Measurements from ENCODE around the gene WDR70. TPM values are rescaled to one million over a fixed set of nuclear protein-coding genes. Genes with fewer than 3 reads are reported as not detected.

The WDR70 gene
- total RNA-seq, 1 experiment from 2014 or later = 35.0 TPM

DNA sequence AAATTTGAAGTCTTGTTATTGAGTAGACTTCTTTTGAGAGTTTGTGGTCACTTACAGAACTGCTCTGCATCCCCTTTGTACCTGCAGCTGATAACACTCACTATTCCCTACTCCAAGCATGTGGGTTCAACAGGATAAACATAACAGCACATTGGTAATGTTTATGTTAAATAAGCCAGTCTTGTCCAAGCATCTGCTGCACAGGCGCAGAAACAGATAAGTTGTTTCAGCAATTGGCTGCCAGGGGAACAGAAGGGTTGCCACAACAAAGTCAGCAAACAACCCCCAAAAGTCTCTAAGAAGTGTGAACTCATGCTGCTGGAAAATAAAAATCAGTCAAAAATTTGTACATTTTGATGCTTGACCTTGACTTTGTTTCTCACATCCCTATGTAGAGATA, 286.2 kb downstream of the WDR70 start:
- TF ChIP-seq MXD4 (CRISPR knock-in tag; IDR thresholded peaks at IDR 0.05; ENCODE audit: borderline replicate concordance) = no peak
- TF ChIP-seq SMAD4 (CRISPR knock-in tag; IDR thresholded peaks at IDR 0.05) = no peak
- TF ChIP-seq ZNF263 (CRISPR knock-in tag; IDR thresholded peaks at IDR 0.05; ENCODE audit: low read depth) = no peak
- no peak for TF ChIP-seq ZBTB21 (CRISPR knock-in tag; IDR thresholded peaks at IDR 0.05; ENCODE audit: borderline replicate concordance)
- no peak for TF ChIP-seq RELA (CRISPR knock-in tag; IDR thresholded peaks at IDR 0.05; ENCODE audit: borderline replicate concordance)
- TF ChIP-seq, protein P1, sequence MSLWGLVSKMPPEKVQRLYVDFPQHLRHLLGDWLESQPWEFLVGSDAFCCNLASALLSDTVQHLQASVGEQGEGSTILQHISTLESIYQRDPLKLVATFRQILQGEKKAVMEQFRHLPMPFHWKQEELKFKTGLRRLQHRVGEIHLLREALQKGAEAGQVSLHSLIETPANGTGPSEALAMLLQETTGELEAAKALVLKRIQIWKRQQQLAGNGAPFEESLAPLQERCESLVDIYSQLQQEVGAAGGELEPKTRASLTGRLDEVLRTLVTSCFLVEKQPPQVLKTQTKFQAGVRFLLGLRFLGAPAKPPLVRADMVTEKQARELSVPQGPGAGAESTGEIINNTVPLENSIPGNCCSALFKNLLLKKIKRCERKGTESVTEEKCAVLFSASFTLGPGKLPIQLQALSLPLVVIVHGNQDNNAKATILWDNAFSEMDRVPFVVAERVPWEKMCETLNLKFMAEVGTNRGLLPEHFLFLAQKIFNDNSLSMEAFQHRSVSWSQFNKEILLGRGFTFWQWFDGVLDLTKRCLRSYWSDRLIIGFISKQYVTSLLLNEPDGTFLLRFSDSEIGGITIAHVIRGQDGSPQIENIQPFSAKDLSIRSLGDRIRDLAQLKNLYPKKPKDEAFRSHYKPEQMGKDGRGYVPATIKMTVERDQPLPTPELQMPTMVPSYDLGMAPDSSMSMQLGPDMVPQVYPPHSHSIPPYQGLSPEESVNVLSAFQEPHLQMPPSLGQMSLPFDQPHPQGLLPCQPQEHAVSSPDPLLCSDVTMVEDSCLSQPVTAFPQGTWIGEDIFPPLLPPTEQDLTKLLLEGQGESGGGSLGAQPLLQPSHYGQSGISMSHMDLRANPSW (CRISPR knock-in tag; conservative IDR thresholded peaks at IDR 0.05; ENCODE audit: low read depth) = no peak
- TF ChIP-seq FOXJ3 (CRISPR knock-in tag; IDR thresholded peaks at IDR 0.05; ENCODE audit: borderline replicate concordance) = no peak
- no peak for TF ChIP-seq NFYB (CRISPR knock-in tag; conservative IDR thresholded peaks at IDR 0.05; ENCODE audit: low read depth)
- TF ChIP-seq, protein P2, sequence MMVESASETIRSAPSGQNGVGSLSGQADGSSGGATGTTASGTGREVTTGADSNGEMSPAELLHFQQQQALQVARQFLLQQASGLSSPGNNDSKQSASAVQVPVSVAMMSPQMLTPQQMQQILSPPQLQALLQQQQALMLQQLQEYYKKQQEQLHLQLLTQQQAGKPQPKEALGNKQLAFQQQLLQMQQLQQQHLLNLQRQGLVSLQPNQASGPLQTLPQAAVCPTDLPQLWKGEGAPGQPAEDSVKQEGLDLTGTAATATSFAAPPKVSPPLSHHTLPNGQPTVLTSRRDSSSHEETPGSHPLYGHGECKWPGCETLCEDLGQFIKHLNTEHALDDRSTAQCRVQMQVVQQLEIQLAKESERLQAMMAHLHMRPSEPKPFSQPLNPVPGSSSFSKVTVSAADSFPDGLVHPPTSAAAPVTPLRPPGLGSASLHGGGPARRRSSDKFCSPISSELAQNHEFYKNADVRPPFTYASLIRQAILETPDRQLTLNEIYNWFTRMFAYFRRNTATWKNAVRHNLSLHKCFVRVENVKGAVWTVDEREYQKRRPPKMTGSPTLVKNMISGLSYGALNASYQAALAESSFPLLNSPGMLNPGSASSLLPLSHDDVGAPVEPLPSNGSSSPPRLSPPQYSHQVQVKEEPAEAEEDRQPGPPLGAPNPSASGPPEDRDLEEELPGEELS (CRISPR knock-in tag; IDR thresholded peaks at IDR 0.05) = no peak
- TF ChIP-seq, protein P3, sequence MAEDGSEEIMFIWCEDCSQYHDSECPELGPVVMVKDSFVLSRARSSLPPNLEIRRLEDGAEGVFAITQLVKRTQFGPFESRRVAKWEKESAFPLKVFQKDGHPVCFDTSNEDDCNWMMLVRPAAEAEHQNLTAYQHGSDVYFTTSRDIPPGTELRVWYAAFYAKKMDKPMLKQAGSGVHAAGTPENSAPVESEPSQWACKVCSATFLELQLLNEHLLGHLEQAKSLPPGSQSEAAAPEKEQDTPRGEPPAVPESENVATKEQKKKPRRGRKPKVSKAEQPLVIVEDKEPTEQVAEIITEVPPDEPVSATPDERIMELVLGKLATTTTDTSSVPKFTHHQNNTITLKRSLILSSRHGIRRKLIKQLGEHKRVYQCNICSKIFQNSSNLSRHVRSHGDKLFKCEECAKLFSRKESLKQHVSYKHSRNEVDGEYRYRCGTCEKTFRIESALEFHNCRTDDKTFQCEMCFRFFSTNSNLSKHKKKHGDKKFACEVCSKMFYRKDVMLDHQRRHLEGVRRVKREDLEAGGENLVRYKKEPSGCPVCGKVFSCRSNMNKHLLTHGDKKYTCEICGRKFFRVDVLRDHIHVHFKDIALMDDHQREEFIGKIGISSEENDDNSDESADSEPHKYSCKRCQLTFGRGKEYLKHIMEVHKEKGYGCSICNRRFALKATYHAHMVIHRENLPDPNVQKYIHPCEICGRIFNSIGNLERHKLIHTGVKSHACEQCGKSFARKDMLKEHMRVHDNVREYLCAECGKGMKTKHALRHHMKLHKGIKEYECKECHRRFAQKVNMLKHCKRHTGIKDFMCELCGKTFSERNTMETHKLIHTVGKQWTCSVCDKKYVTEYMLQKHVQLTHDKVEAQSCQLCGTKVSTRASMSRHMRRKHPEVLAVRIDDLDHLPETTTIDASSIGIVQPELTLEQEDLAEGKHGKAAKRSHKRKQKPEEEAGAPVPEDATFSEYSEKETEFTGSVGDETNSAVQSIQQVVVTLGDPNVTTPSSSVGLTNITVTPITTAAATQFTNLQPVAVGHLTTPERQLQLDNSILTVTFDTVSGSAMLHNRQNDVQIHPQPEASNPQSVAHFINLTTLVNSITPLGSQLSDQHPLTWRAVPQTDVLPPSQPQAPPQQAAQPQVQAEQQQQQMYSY (CRISPR knock-in tag; IDR thresholded peaks at IDR 0.05) = no peak
- TF ChIP-seq ESRRA (CRISPR knock-in tag; IDR thresholded peaks at IDR 0.05; ENCODE audit: borderline replicate concordance) = no peak
- TF ChIP-seq, protein P4, sequence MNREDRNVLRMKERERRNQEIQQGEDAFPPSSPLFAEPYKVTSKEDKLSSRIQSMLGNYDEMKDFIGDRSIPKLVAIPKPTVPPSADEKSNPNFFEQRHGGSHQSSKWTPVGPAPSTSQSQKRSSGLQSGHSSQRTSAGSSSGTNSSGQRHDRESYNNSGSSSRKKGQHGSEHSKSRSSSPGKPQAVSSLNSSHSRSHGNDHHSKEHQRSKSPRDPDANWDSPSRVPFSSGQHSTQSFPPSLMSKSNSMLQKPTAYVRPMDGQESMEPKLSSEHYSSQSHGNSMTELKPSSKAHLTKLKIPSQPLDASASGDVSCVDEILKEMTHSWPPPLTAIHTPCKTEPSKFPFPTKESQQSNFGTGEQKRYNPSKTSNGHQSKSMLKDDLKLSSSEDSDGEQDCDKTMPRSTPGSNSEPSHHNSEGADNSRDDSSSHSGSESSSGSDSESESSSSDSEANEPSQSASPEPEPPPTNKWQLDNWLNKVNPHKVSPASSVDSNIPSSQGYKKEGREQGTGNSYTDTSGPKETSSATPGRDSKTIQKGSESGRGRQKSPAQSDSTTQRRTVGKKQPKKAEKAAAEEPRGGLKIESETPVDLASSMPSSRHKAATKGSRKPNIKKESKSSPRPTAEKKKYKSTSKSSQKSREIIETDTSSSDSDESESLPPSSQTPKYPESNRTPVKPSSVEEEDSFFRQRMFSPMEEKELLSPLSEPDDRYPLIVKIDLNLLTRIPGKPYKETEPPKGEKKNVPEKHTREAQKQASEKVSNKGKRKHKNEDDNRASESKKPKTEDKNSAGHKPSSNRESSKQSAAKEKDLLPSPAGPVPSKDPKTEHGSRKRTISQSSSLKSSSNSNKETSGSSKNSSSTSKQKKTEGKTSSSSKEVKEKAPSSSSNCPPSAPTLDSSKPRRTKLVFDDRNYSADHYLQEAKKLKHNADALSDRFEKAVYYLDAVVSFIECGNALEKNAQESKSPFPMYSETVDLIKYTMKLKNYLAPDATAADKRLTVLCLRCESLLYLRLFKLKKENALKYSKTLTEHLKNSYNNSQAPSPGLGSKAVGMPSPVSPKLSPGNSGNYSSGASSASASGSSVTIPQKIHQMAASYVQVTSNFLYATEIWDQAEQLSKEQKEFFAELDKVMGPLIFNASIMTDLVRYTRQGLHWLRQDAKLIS (CRISPR knock-in tag; IDR thresholded peaks at IDR 0.05; ENCODE audit: borderline replicate concordance) = no peak
- TF ChIP-seq, protein P5, sequence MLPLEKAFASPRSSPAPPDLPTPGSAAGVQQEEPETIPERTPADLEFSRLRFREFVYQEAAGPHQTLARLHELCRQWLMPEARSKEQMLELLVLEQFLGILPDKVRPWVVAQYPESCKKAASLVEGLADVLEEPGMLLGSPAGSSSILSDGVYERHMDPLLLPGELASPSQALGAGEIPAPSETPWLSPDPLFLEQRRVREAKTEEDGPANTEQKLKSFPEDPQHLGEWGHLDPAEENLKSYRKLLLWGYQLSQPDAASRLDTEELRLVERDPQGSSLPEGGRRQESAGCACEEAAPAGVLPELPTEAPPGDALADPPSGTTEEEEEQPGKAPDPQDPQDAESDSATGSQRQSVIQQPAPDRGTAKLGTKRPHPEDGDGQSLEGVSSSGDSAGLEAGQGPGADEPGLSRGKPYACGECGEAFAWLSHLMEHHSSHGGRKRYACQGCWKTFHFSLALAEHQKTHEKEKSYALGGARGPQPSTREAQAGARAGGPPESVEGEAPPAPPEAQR (CRISPR knock-in tag; IDR thresholded peaks at IDR 0.05) = no peak
- TF ChIP-seq, protein P6, sequence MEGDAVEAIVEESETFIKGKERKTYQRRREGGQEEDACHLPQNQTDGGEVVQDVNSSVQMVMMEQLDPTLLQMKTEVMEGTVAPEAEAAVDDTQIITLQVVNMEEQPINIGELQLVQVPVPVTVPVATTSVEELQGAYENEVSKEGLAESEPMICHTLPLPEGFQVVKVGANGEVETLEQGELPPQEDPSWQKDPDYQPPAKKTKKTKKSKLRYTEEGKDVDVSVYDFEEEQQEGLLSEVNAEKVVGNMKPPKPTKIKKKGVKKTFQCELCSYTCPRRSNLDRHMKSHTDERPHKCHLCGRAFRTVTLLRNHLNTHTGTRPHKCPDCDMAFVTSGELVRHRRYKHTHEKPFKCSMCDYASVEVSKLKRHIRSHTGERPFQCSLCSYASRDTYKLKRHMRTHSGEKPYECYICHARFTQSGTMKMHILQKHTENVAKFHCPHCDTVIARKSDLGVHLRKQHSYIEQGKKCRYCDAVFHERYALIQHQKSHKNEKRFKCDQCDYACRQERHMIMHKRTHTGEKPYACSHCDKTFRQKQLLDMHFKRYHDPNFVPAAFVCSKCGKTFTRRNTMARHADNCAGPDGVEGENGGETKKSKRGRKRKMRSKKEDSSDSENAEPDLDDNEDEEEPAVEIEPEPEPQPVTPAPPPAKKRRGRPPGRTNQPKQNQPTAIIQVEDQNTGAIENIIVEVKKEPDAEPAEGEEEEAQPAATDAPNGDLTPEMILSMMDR (IDR thresholded peaks at IDR 0.05) = no peak

More for the DNA sequence above, 286.2 kb downstream of the WDR70 start:
- no peaks in the 10 kb centered on the region for H3K27me3 Mint-ChIP-seq (ENCODE audit: low read depth)
- H3K4me3 Mint-ChIP-seq = no peak overlapping the region
- CTCF ChIA-PET = no interaction called here
- no peak overlapping the region for H3K27ac Mint-ChIP-seq
- peaks cover 41% of the 10 kb centered on the region for H3K4me1 Mint-ChIP-seq
- H3K36me3 Mint-ChIP-seq = no peaks in the 10 kb centered on the region
- peaks cover 3% of the 10 kb centered on the region for H3K9me3 Mint-ChIP-seq
- POLR2A ChIA-PET = no interaction called here
- DNase-seq (ENCODE audit: low spot score) = no peak
- ATAC-seq = no peak

Data from WTC11 (cell line).